DMS153 (cell line): Measurements from ENCODE around the gene TRIM65.
A peak's percentile ranks its signal among the peaks of the same experiment; 100 is the strongest.
"Not testable (repeated sequence)": the region's sequence is repeated elsewhere in the genome, so short reads cannot be mapped to it uniquely, and the experiment has no call there.

Source experiments
- DNase-seq: peaks from one replicate; lab custom pipeline; 2025; lab: John Stamatoyannopoulos, UW

The TRIM65 gene

DNA sequence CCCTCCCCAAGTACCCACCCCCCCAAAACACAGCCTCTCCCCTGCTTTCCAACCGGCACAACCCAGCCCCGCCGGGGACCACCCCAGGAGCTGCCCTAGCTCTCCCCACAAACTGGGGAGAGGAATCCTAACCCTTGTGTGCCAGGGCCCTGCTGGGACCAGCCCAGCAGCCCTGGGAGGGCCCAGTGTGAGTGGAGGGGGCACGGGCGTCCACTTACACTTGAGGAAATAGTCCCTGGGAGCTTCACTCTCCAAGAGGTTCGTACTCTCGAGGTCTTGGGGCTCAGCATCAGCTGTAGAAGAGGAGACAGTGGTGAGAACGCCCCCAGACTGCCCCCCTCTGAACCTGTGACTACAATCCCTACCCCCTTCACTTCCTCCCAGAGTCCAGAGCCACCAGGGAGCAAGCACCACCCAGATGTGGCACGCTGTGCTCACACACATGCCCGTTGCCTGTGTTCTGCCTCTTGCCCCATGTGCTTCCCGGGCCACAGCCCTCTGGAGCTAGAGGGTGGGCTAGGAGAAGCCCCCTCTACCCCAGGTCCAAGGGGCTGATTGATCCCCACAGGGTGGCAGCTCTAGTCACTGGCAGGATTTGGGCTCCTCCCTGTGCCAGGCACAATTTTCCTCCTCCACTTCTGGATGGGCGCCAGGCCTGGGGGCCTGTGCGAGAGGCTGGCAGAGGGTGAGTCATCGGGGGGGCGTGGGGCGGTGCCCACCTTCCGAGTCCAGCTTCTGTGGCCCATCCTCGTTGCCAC, 21.4 kb downstream of the TRIM65 start:
- DNase-seq, result no peak

DNA sequence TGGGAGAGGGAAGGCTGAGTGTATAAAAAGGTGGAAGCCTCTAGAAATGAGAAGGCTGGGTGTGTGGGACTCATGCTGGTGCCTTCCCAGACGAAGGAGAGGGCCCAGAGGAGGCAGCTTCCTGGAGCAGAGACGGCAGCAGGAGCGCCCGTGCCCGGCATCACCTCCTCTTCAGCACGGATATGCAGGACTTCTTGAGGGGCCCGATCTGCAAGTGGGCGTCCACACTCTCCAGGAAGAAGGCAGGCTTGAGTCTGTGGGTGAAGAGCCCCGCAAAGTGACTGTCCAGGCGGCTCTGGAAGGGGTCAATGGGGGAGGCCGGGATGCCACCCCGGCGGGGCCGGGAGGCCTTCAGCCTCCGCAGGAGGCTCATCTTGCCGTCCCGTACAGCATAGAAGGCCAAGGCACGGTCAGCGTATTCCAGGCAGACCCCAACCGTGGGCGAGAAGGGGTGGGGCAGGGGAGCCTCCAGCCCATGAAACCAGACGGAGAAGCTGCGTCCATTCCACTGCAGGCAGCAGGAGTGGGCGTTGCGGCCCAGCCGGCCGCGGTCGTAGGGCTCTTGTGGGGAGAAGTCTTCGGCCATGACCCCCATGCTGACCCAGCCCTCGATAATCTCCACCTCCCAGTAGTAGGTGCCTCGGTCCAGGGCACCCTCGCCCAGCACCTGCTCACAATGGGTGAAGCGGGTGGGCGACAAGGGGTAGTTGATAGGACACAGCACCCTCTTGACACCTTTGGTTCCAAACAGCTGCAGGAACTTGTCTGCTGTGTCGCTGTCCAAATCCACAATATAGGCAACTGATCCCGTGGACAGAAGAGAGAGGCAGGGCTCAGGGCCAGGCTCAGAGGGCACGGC, 22.2 kb downstream of the TRIM65 start:
- no peak for DNase-seq

DNA sequence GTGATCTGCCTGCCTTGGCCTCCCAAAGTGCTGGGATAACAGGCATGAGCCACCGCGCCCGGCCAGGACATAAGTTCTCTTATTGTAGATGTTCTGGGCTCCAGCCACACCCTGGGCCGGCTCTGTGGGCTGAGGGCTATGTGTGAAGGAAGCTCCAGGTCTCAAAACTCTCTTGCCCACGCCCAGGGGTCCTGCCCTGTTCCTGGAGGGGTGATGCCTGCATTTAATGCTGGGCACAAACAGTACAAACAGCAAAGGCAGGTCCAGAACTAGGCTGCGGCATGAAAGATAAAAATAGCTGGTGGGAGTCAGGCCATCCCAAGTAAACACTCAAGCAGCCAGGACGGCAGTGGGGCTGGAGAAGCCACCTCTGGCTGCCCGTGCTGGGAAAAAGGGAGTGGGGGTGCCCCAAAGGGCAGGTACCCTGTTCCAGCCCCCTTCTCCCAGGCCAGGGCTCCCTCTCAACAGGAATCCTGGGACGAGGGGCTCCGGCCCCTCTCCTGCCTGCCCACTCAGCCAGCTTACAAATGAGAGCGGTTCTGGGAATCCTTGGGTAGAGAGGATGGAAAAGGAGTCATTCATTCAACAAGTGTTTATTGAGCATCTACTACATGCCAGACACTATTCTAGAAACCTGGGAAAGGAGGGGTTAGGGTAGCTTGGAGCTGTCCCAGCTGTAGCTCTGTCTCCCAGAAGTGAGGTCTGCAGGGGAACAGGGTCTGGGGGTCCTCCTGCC, 23.0 kb downstream of the TRIM65 start:
- no peak for DNase-seq

DNA sequence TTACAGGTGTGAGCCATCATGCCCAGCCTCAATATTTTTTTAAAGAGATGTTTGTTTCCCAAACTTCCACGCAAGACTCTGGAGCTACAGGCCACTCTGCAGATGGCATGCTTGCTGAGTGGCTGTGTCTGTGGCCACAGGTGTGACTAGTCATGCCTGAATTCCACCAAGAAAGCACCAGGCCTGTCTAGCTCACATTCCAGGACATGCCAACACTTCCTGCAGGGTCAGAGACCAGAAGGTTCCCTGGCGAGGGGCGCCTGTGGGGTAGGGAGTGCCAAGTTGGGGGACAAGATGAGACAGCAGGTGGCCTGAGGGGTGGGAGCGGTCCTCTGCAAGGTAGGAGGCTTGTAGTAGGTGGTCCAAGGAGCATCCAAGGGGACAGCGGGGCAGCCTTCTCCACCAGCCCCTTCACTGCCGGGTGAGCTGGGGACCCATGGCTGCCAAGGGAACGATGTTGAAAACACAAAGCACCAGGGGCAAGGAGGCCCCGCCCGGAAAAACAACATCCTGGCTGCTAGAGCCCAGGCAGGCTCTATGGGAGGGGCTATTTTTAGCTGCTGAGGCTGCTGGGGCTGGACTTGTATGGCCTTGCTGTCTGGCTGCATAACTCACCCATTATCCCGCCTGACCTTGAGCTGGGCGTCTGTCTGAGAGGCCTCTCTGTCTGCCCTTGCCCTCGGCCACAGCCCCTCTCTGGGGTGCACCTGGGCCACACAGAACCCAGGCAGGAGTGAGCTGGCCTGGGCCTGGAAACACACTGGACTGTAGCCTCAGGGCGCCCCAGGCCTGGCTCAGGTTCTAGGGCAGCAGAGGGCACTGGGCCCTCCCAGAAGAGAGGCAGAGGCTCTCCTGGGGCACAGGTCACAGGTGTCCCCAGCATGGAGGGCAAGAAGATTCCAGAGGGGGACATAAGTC, 24.1 kb downstream of the TRIM65 start:
- DNase-seq, result peak; percentile 54

DNA sequence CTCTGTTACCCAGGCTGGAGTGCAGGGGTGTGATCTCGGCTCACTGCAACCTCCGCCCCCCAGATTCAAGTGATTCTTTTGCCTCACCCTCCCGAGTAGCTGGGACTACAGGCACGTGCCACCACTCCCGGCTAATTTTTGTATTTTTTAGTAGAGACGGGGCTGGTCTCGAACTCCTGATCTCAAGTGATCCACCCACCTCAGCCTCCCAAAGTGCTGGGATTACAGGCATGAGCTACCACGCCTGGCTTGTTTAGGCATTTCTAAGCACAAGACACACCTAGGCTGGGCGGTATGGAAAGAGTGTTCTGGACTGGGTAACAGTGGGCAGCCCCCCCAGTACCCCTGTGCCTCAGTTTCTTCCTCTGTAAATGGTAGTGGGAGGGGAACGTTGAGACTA, 26.5 kb downstream of the TRIM65 start:
- not testable (repeated sequence) for DNase-seq

DNA sequence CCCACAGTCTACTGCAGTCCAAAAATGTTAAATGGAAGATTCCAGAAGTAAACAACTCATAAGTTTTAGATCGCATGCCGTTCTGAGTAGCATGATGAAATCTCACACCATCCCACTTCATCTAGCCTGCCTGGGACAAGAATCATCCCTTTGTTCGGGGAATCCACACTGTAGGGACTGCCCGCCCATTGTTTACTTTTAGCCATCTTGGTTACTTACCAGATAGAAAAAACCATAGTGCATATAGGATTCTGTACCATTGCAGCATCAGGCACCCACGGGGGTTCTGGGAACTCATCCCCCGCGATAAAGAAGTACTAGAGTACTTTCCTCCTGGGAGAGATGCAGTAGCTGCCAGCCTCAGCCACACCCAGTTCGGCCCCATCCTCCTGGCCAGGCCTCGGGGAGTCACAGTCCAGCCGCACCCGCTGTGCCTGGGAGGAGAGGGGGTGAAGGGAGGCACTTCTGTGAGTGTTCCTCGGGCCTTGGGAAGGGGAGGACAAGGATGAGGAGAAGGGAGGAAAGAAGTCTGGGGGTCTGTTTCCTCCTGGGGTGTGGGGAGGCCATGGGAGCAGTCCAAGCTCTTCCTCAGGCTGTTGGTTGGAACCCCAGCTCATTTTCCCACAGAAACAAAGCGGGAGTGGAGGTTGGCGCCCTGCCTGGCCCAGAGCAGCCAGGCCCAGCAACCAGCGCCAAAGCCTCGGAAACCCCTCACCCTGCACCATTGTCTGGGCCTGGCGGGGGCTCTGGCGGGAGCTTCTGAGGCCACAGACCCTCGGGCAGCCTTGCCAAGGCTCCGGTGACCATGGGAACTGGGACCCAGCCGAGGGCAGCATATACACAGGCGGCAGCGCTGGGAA, 27.2 kb downstream of the TRIM65 start:
- no peak for DNase-seq

DNA sequence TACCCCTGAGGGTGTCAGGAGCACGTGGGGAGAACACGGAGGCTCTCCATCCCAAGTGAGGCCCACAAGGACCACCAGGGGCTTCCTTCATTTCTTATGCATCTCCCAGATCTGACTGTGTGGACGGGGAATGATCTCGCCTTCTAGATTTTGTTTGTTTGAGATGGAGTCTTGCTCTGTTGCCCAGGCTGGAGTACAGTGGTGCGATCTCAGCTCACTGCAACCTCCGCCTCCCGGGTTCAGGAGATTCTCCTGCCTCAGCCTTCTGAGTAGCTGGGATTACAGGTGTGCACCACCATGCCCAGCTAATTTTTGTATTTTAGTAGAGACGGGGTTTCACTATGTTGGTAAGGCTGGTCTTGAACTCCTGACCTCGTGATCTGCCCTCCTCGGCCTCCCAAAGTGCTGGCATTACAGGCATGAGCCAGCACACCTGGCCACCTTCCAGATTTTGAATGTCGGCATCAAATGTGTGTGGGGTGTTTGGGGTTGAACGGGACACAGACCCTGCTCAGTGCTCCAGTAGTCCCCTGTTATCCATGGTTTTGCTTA, 27.9 kb downstream of the TRIM65 start:
- not testable (repeated sequence) for DNase-seq

DNA sequence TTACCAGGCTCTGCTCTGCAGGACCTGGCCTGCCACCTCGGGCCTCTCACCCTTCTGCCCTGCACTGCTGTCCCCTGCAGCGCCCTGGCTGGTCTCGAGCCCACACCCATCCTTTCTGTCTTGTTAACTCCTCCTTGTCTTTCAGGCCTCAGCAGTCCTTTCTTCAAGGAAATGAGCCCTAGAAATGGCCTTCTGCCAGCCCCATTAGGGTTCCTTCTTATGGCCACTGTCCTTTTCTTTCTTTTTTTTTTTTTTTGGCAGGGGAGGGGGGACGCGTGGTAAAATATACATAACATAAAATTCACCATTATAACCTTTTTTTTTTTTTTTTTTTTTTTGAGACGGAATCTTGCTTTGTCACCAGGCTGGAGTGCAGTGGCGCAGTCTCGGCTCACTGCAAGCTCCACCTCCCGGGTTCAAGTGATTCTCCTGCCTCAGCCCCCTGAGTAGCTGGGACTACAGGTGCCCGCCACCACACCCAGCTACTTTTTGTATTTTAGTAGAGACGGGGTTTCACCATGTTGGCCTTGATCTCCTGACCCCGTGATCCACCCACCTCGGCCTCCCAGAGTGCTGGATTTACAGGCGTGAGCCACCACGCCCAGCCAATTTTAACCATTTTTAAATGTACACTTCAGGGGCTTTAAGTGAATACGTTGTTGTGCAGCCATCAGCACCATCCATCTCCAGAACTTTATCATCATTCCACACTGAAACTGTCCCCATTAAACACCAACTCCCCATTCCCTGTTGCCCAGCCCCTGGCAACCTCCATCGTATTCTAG, 31.2 kb downstream of the TRIM65 start:
- DNase-seq, result not testable (repeated sequence)

DNA sequence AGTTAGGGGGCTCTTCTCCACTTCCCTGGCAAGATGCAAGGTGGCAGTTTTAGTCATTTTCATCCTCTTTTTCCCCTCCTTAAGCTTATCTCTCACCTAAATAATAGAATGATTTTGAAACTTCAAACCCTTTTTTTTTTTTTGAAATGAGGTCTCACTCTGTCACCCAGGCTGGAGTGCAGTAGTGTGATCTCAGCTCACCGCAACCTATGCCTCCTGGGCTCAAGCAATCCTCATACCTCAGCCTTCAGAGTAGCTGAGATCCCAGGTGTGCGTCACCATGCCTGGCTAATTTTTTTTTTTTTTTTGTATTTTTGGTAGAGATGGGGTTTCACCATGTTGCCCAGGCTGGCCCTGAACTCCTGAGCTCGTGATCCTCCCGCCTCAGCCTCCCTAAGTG, 31.9 kb downstream of the TRIM65 start:
- not testable (repeated sequence) for DNase-seq

DNA sequence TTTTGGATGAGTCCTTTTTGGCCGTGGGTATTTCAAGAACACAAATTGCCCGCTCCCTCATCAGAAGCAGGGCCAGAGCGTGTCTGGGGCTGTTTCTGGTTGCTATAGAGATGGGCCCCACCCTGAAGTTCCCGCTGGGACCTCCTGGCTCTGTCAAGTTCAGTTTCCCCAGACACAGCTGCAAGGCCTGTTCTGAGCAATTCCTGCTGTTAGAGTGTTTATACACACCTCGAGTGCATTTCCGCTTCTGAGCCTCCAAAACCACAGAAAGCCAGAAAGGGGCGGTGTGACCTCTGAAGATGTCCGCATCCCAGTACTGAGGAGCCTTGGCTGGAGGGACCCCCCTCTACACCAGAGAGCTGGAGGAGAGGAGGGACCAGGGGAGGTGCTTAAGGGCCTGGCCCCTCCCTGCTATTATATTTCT, 32.3 kb downstream of the TRIM65 start:
- no peak for DNase-seq

DNA sequence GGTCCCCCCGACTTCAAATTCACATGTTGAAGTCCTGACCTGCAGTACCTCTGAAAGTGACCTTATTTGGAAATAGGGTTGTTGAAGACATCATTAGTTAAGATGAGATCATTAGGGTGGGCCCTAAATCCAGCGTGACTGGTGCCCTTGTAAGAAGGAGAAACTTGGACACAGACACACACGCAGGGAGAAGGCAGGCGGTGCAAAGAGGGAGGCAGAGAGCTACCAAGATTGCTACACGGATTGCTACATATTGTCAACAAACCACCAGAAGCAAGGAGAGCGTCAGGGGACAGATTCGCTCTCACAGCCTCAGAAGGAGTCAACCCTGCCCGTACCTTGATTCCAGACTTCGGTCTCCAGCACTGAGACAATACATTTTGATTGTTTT, 34.8 kb downstream of the TRIM65 start:
- DNase-seq, result no peak

DNA sequence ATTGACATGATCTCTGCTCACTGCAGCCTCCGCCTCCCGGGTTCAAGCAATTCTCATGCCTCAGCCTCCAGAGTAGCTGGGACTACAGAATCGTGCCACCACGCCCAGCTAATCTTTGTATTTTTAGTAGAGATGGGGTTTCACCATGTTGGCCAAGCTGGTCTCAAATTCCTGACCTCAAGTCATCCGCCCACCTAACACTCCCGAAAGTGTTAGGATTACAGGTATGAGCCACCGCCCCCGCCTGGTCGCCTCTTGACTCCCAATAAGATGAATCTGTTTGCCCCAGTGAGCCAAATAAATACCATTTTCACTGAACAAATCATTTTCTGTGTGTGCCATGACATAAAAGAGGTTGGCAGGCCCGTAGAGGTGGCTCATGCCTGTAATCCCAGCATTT, 37.4 kb downstream of the TRIM65 start:
- not testable (repeated sequence) for DNase-seq

DNA sequence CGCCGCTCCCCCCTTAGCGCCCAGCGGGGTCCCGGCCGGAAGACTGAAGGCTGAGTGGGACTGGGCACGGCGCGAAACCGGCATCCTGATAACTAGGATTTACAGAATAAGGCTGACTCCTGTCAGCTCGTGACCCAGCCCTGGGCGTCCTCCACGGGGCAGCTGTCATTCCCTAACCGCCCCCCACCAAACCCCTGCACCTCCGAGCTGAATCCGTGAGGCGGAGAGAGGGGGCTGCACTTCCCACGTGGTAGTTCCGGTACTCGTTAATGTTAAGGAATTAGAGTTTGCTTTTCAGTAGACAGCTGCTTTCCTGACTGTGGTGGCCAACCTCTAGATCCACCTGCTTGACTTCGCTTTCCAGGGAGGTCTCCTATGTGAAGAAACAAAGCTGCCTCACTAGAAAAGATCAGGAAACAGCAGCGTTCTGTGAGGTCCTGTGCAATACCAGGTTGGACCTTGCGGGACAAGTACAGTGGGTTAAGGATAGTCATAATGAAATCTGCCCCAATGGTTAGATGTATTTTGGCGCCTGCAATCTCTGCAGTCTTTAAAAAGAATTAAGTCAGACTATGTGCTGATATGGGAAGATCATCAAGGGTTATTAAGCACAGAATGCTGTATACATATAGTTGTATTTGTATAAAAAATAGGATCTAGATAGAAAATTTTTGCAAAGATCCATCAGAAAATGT, 40.5 kb downstream of the TRIM65 start:
- DNase-seq, result no peak

DNA sequence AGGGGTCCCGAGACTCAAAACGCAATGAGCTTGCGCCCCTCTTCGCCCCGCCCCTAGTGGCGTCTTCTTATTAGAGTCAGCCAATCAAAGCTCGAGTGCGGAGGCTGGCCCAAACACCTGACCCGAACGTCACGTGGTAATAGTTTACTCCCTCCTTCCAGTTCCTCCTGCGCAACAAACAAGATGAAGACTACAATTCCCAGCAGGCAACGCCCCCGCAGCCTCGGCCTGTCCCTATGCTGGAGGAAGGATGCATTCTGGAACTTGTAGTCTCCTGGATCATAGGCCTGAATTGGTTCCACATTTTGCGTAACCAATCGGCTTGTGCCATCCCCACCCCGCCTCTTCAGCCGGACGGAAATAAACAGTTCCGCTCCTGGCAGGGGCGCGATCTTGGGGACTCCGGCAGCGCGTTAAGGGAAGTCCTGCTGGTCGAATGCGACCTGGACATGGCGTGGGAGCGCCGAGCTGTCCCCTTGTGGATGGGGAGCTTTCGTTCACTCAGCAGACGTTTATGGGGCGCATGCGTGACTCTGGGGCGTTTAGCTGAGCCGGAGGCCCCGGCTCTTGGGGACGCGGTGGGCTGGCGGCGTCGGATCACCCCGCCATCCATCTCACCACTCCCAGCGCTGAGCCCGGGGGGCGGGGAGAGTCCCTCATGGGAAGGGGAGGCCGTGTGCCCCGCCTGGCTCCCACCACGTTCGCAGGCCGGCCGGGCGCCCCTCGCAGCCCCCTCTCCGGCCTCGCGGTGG, 41.3 kb downstream of the TRIM65 start, which contains the start of gene WBP2:
Gene WBP2, minus strand, starts transcription at position 26 of the 752 bp plus-strand sequence. CDS start 38 bp downstream, outside the sequence.
- peak; percentile 100 for DNase-seq

DNA sequence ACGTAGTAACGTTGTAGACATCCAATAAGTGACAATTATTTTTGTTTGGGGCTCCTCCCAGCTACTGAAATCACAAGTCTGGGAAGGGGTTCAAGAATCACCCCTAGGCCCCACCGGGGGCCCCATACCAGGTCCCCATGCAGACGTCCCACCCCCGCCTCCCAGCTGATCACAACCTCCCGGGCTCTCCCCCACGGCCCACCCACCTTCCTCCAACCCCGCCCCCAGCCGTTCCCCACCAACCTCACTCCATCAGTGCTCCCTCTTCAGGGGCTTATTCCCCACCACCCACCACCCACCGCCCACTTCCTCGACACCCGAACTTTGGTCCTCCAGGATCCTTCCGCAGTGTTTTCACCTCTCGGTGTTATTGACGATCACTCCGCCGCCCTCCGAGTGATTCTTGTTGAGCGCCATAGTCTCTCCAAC, 41.9 kb downstream of the TRIM65 start:
- no peak for DNase-seq

DNA sequence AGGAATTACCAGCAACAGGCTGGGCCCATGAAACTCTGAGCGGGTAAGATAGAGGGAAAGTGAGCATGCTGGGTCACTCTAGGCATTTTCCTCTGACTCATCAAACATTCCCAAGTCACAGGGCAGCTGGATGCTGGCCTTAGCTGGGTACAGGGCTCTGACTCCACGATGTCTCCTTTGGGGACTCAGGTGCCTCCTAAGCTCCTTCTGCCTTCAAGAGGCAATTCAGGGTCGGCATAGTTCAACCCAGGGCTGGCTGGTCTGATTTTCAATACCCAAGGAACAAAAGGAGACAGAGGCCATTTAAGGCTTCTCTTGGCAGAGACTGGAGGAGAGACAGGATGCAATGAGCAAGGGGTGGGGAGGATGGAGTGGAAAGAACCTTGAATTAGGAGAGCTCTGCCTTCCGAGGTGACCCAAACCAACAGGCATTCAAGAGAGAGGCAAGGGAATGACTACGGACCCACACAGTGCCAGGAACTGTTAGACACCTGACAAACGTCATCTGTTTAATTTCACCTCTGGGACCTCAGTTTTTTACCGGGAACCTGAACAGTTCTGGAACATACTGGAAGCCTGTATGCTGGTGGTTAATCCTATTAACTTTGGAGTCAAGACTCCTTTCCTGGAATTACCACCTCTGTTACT, 42.5 kb downstream of the TRIM65 start:
- DNase-seq, result no peak

DNA sequence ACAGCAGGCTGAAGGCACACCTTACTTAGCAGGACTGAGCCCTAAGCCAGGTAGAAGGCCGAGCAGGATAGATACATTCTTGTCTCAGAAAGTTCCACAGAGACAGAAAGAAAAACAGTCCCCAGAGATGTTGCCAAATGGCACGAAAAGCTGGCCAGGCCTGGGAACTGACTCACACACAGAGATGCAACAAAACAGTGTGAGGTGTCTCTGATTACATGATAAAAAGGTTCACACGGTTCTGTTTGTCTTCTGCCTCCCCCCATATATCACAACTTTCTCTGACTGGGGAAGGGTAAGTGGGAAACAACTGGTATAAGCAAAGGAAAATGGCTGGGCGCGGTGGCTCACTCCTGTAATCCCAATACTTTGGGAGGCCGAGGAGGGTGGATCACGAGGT, 43.3 kb downstream of the TRIM65 start:
- no peak for DNase-seq

DNA sequence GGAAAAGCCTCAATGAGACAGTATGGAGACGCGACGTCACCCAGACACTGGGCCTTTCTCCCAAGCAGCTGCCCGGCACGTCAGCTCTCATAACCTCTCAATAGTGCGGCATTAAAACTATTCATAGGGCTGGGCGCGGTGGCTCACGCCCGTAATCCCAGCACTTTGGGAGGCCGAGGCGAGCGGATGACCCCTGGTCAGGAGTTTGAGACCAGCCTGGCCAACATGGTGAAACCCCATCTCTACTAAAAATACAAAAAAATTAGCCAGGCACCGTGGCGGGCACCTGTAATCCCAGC, 45.1 kb downstream of the TRIM65 start:
- DNase-seq, result not testable (repeated sequence)
